Measurements from ENCODE around the gene SPOCK1. TPM values are rescaled to one million over a fixed set of nuclear protein-coding genes. Genes with fewer than 3 reads are reported as not detected.

Gene SPOCK1
- total and polyA plus RNA-seq, 4 donors, result 0.48 to 4.5 (median 0.69) TPM

DNA sequence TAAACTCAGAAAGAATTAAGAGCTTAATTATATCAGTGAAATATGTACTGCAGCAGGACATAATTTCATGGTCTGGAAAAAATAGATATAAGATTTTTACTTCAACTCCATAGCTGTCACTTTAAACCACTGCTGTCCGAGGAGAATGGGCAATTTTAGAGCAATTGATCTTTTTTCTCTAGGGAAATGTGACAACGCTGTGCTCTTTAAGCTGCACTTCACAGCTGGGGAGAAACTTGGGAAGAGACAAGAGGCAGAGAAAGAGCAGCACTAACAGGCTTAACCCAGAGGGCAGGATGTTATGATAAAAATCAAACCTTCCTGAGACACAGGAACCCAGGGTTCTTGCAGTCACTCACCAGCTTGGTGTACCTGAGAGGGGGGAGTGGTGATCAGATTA lies 92.0 kb downstream of the SPOCK1 start:
- WGBS, 2 donors, result 39 to 56% methylated on average over 2 of the region's 2 CpGs
- peaks cover 0 to 4% (median 0%) of the 10 kb centered on the region in 4 donors for H3K9me3 ChIP-seq (ENCODE audit: control insufficient read depth in 4 of 4, insufficient read depth in 3 of 4, low read length in 3 of 4)
- no peak overlapping the region for H3K9ac ChIP-seq (ENCODE audit: insufficient read depth in 1 of 2, low read length in 2 of 2)
- H3K4me3 ChIP-seq, result no peak overlapping the region
- ATAC-seq (ENCODE audit: insufficient read depth, low FRiP score) (no peak), DNase-seq (no peak)
- H3K27ac ChIP-seq (ENCODE audit: low read depth in 1 of 2, low read length in 1 of 2), result no peak overlapping the region
- TF ChIP-seq, protein P1, sequence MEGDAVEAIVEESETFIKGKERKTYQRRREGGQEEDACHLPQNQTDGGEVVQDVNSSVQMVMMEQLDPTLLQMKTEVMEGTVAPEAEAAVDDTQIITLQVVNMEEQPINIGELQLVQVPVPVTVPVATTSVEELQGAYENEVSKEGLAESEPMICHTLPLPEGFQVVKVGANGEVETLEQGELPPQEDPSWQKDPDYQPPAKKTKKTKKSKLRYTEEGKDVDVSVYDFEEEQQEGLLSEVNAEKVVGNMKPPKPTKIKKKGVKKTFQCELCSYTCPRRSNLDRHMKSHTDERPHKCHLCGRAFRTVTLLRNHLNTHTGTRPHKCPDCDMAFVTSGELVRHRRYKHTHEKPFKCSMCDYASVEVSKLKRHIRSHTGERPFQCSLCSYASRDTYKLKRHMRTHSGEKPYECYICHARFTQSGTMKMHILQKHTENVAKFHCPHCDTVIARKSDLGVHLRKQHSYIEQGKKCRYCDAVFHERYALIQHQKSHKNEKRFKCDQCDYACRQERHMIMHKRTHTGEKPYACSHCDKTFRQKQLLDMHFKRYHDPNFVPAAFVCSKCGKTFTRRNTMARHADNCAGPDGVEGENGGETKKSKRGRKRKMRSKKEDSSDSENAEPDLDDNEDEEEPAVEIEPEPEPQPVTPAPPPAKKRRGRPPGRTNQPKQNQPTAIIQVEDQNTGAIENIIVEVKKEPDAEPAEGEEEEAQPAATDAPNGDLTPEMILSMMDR (IDR thresholded peaks at IDR 0.05; ENCODE audit: control extremely low read depth, extremely low read depth), result no peak
- H3K27me3 ChIP-seq (ENCODE audit: control insufficient read depth in 3 of 3, insufficient read depth in 3 of 3, low read length in 2 of 3), result no peaks in the 10 kb centered on the region
- no peaks in the 10 kb centered on the region for H3K36me3 ChIP-seq (ENCODE audit: control insufficient read depth in 4 of 4, insufficient read depth in 4 of 4, low read length in 4 of 4)
- H3K4me1 ChIP-seq (ENCODE audit: control insufficient read depth in 5 of 5, insufficient read depth in 5 of 5, low read length in 5 of 5), result no peaks in the 10 kb centered on the region

- TF ChIP-seq, protein P1 (IDR thresholded peaks at IDR 0.05; ENCODE audit: control extremely low read depth, extremely low read depth), result no peak
- no peak overlapping the region for H3K27ac ChIP-seq (ENCODE audit: low read depth in 1 of 2, low read length in 1 of 2)
- 71 to 73% methylated on average over 10 of the region's 10 CpGs for WGBS, 2 donors
- no peaks in the 10 kb centered on the region for H3K9me3 ChIP-seq (ENCODE audit: control insufficient read depth in 4 of 4, insufficient read depth in 3 of 4, low read length in 3 of 4)
- H3K27me3 ChIP-seq (ENCODE audit: control insufficient read depth in 3 of 3, insufficient read depth in 3 of 3, low read length in 2 of 3), result no peaks in the 10 kb centered on the region
- H3K36me3 ChIP-seq (ENCODE audit: control insufficient read depth in 4 of 4, insufficient read depth in 4 of 4, low read length in 4 of 4), result no peaks in the 10 kb centered on the region
- H3K9ac ChIP-seq (ENCODE audit: insufficient read depth in 1 of 2, low read length in 2 of 2), result no peak overlapping the region
- DNase-seq, result no peak
- no peaks in the 10 kb centered on the region for H3K4me1 ChIP-seq (ENCODE audit: control insufficient read depth in 5 of 5, insufficient read depth in 5 of 5, low read length in 5 of 5)
- H3K4me3 ChIP-seq, result no peak overlapping the region
- no peak for ATAC-seq (ENCODE audit: insufficient read depth, low FRiP score)
Observed at GRCh38 chr5:137405393-137405792, 93.7 kb downstream of the SPOCK1 start.

GRCh38 chr5:137403869-137404268 lies 95.3 kb downstream of the SPOCK1 start:
- Histone ChIP-seq H3K4me1 (ENCODE audit: control insufficient read depth in 5 of 5, insufficient read depth in 5 of 5, low read length in 5 of 5) (no peaks in the 10 kb centered on the region), H3K9me3 (ENCODE audit: control insufficient read depth in 4 of 4, insufficient read depth in 3 of 4, low read length in 3 of 4) (peaks cover 0 to 3% (median 0%) of the 10 kb centered on the region in 4 donors), H3K27me3 (ENCODE audit: control insufficient read depth in 3 of 3, insufficient read depth in 3 of 3, low read length in 2 of 3) (no peaks in the 10 kb centered on the region), H3K27ac (ENCODE audit: low read depth in 1 of 2, low read length in 1 of 2) (no peak overlapping the region), H3K9ac (ENCODE audit: insufficient read depth in 1 of 2, low read length in 2 of 2) (no peak overlapping the region), H3K36me3 (ENCODE audit: control insufficient read depth in 4 of 4, insufficient read depth in 4 of 4, low read length in 4 of 4) (no peaks in the 10 kb centered on the region), H3K4me3 (no peak overlapping the region)
- ATAC-seq (ENCODE audit: insufficient read depth, low FRiP score) (no peak), DNase-seq (no peak)
- TF ChIP-seq, protein P1 (IDR thresholded peaks at IDR 0.05; ENCODE audit: control extremely low read depth, extremely low read depth), result no peak
- WGBS, 2 donors, result 73 to 78% methylated on average over 8 of the region's 8 CpGs
